OCI-LY7 (cell line): Measurements from ENCODE around the gene FBXW7. TPM values are rescaled to one million over a fixed set of nuclear protein-coding genes. Genes with fewer than 3 reads are reported as not detected.

Experiments used
- BruUV-seq: library from RNA; stranded (reverse); fragments of 400-500 nt; replicated peaks from 2 replicates; lab custom pipeline; 2021; lab: Mats Ljungman, UMichigan
- CTCF ChIA-PET: fragments of 300-600 bp; sonication (Branson Sonifier 250); formaldehyde crosslinking; loops from one replicate; lab custom pipeline; 2022; ENCODE audit warnings: antibody characterized with exemption; ENCODE audit not compliant: unreplicated experiment; lab: Charles Lee
- POLR2A ChIA-PET: fragments of 300-600 bp; sonication (Branson Sonifier 250); formaldehyde crosslinking; loops from one replicate; lab custom pipeline; 2022; ENCODE audit warnings: antibody characterized with exemption; lab: Charles Lee
- DNase-seq: peaks from one replicate; pipeline ENCODE4 v3.0.0-alpha.2; 2015; ENCODE audit warnings: low spot score
- H2AFZ ChIP-seq: fragments of 200-600 bp; sonication (generic), shearing (Covaris generic); 2 replicates; pipeline ENCODE4 v1.6.1; 2014; ENCODE audit warnings: mild to moderate bottlenecking, antibody characterized with exemption, low read length, moderate library complexity
- H3K27ac ChIP-seq: fragments of 200-600 bp; sonication (generic); 2 replicates; pipeline ENCODE4 v1.5.1; 2014; ENCODE audit warnings: mixed run types, low read depth, mild to moderate bottlenecking, moderate library complexity, low read length, inconsistent platforms; ENCODE audit not compliant: poor library complexity, severe bottlenecking
- H3K36me3 ChIP-seq: fragments of 200-600 bp; sonication (generic); 2 replicates; pipeline ENCODE4 v1.6.1; 2014; ENCODE audit warnings: mild to moderate bottlenecking, antibody characterized with exemption, low read length, moderate library complexity, mixed read lengths; ENCODE audit not compliant: insufficient read depth
- H3K4me1 ChIP-seq: fragments of 200-600 bp; sonication (generic); 2 replicates; pipeline ENCODE4 v1.5.1; 2014; ENCODE audit warnings: mild to moderate bottlenecking, low read length; ENCODE audit not compliant: insufficient read depth, poor library complexity, severe bottlenecking
- H3K4me2 ChIP-seq: fragments of 200-600 bp; sonication (generic); 2 replicates; pipeline ENCODE4 v1.6.1; 2014; ENCODE audit warnings: mild to moderate bottlenecking, low read length
- H3K4me3 ChIP-seq: fragments of 200-600 bp; sonication (generic); 2 replicates; pipeline ENCODE4 v1.5.1; 2014; ENCODE audit warnings: mild to moderate bottlenecking, low read depth, low read length; ENCODE audit not compliant: poor library complexity, severe bottlenecking
- H3K79me2 ChIP-seq: fragments of 200-600 bp; sonication (generic); 2 replicates; pipeline ENCODE4 v1.6.1; 2016; ENCODE audit warnings: low read depth, mild to moderate bottlenecking, low read length, moderate library complexity, mixed read lengths; ENCODE audit not compliant: insufficient read depth
- H3K9me2 ChIP-seq: fragments of 200-600 bp; sonication (generic); 2 replicates; pipeline ENCODE4 v1.6.1; 2016; ENCODE audit warnings: mild to moderate bottlenecking, low read length, mixed read lengths; ENCODE audit not compliant: insufficient read depth
- H3K9me3 ChIP-seq: fragments of 200-600 bp; sonication (generic); 2 replicates; pipeline ENCODE4 v1.6.1; 2014; ENCODE audit warnings: mild to moderate bottlenecking, mixed run types, low read length, mixed read lengths
- H4K20me1 ChIP-seq: fragments of 200-600 bp; sonication (generic); 2 replicates; pipeline ENCODE4 v1.6.1; 2014; ENCODE audit warnings: mild to moderate bottlenecking, antibody characterized with exemption, low read length, moderate library complexity, mixed read lengths; ENCODE audit not compliant: insufficient read depth
- CTCF ChIP-seq: fragments of 200-600 bp; sonication (generic); conservative IDR thresholded peaks from 2 replicates; pipeline ENCODE4 v1.5.1; 2014; ENCODE audit warnings: mild to moderate bottlenecking, antibody characterized with exemption, low read length, moderate library complexity, mixed read lengths
- EZH2phosphoT487 ChIP-seq: fragments of 200-600 bp; sonication (generic); IDR thresholded peaks from 2 replicates; pipeline ENCODE4 v1.6.1; 2018; ENCODE audit warnings: low read depth, borderline replicate concordance, mild to moderate bottlenecking, mixed run types, antibody characterized with exemption, low read length, moderate library complexity, mixed read lengths
- intact Hi-C: fragments of 100-400 bp; cut with micrococcal nuclease; formaldehyde crosslinking; loops from one replicate; pipeline ENCODE4 v1.10.0; 2022; ENCODE audit not compliant: unreplicated experiment
- total RNA-seq, 2 experiments: library from RNA; depleted of rRNA in 1 of 2; stranded (reverse); fragments of >200 nt in 1 of 2; shearing (Covaris generic) in 1 of 2; gene quantifications; 2 replicates each; pipeline ENCODE4 v1.2.3, GENCODE V29; 2014 to 2022

Gene FBXW7
- total RNA-seq, 2 experiments from 2014 or later = 58.8 to 102 TPM

- Histone ChIP-seq H3K4me2 (no peak overlapping the region), H3K36me3 (no peaks in the 10 kb centered on the region), H3K4me1 (no peaks in the 10 kb centered on the region), H3K9me2 (no peaks in the 10 kb centered on the region), H4K20me1 (no peaks in the 10 kb centered on the region), H2AFZ (no peak overlapping the region), H3K79me2 (no peaks in the 10 kb centered on the region), H3K4me3 (no peak overlapping the region), H3K9me3 (no peaks in the 10 kb centered on the region), H3K27ac (no peak overlapping the region)
- CTCF ChIA-PET = no interaction called here
- intact Hi-C loops = no loop called here
- POLR2A ChIA-PET = no interaction called here
- BruUV-seq = no TSS peak
- TF ChIP-seq CTCF (no peak), EZH2phosphoT487 (no peak)
- no peak for DNase-seq
These were observed 252.0 kb downstream of the FBXW7 start for GRCh38 chr4:152283801-152284470.

DNA sequence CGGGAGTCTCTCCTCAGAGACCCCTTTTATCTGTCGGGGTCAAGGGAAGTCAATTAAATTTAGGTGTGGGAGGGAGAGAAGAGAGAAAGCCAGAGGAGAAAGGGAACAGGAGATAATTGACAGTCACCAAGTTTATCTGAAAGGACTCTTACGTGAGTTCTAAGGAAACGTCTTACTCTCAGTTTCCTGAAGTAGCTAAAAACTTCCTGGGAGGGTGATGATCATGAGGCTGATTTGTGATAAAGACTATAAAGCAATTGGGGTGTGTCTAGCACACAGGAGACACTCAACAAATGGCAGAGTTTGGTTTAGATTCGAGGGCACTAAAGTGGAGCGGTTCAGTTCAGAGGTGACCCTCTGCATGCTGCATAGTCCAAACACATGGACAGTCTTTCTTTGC is 254.1 kb downstream of the FBXW7 start:
- Histone ChIP-seq H4K20me1 (no peaks in the 10 kb centered on the region), H3K4me3 (no peak overlapping the region), H3K4me1 (no peaks in the 10 kb centered on the region), H3K79me2 (no peaks in the 10 kb centered on the region), H3K27ac (no peak overlapping the region), H2AFZ (no peak overlapping the region), H3K4me2 (no peak overlapping the region), H3K9me3 (no peaks in the 10 kb centered on the region), H3K36me3 (no peaks in the 10 kb centered on the region), H3K9me2 (no peaks in the 10 kb centered on the region)
- DNase-seq = no peak
- TF ChIP-seq EZH2phosphoT487 = no peak
- TF ChIP-seq CTCF = no peak
- intact Hi-C loops = no loop called here
- POLR2A ChIA-PET = no interaction called here
- BruUV-seq = no TSS peak
- CTCF ChIA-PET = no interaction called here

DNA sequence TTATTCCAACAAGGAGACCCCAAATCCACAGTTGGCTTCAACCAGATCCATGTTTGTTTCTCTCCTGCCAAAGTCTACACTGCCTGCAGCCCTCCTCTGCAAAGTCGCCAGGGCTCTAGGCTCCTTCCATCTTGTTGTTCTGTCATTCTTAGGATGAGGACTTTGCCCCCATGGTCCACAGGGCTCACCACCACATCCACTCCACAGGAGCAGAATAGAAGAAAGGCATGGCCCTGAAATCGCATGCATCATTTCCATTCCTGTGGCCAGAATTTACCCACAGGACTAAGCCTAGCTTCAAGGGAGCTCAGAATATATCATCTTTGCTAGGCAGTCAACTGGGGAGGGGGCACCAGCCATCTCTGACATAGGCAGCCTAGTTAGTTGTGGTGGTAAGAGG is 254.7 kb downstream of the FBXW7 start:
- Histone ChIP-seq H3K27ac (no peak overlapping the region), H3K9me2 (no peaks in the 10 kb centered on the region), H3K4me2 (no peak overlapping the region), H4K20me1 (no peaks in the 10 kb centered on the region), H3K4me1 (no peaks in the 10 kb centered on the region), H2AFZ (no peak overlapping the region), H3K36me3 (no peaks in the 10 kb centered on the region), H3K4me3 (no peak overlapping the region), H3K9me3 (no peaks in the 10 kb centered on the region), H3K79me2 (no peaks in the 10 kb centered on the region)
- DNase-seq = no peak
- intact Hi-C loops = no loop called here
- no TSS peak for BruUV-seq
- CTCF ChIA-PET = no interaction called here
- TF ChIP-seq EZH2phosphoT487 = no peak
- no peak for TF ChIP-seq CTCF
- POLR2A ChIA-PET = no interaction called here
